Testis (tissue), 3 donors: Measurements from ENCODE around the gene HES4. TPM values are rescaled to one million over a fixed set of nuclear protein-coding genes. Genes with fewer than 3 reads are reported as not detected.
A peak's percentile ranks its signal among the peaks of the same experiment; 100 is the strongest.

Source experiments
- DNase-seq: peaks from one replicate; pipeline ENCODE4 v3.0.0-alpha.2; 2019
- H3K27ac ChIP-seq, 2 donors: fragments of 200-600 bp; sonication (generic); one replicate each; pipeline ENCODE4 v1.5.1; 2019
- H3K27me3 ChIP-seq: fragments of 200-600 bp; sonication (generic); one replicate; pipeline ENCODE4 v1.5.1; 2019
- H3K36me3 ChIP-seq: fragments of 200-600 bp; sonication (generic); one replicate; pipeline ENCODE4 v1.5.1; 2017; ENCODE audit warnings: low read depth; ENCODE audit errors: missing control alignments
- H3K4me1 ChIP-seq: fragments of 200-600 bp; sonication (generic); one replicate; pipeline ENCODE4 v1.5.1; 2019
- H3K4me3 ChIP-seq, 2 donors: fragments of 200-600 bp; sonication (generic); one replicate each; pipeline ENCODE4 v1.5.1; 2017 to 2019
- H3K9me3 ChIP-seq: fragments of 200-600 bp; sonication (generic); one replicate; pipeline ENCODE4 v1.5.1; 2017
- POLR2A ChIP-seq: fragments of 450-650 bp; IDR thresholded peaks from one replicate; pipeline ENCODE4 v1.6.1; 2017; ENCODE audit warnings: antibody characterized with exemption, mild to moderate bottlenecking, moderate library complexity
- WGBS, 2 donors: methylation state at CpG; one replicate each; pipeline ENCODE4 v1.1.5; 2018; 5-methylcytosine and 5-hydroxymethylcytosine counted together
- intact Hi-C: fragments of 100-400 bp; cut with DNase I; formaldehyde crosslinking; loops from one replicate; pipeline ENCODE4 v1.15.1; 2023; ENCODE audit warnings: low total_unique reads
- polyA plus RNA-seq: library from polyadenylated mRNA; stranded (reverse); fragments of 350-450 nt; fragmentation: Illumina TruSeq; extraction: RNeasy Lipid Tissue Mini Kit (QIAGEN cat#74804); gene quantifications from one replicate; pipeline ENCODE4 v1.2.3, GENCODE V29; 2014; ENCODE audit warnings: low read depth, low replicate concordance; ENCODE audit not compliant: insufficient read depth
- total RNA-seq, 2 donors: library from RNA; depleted of rRNA; stranded (reverse); fragments of >200 nt; gene quantifications; one replicate each; pipeline ENCODE4 v1.2.3, GENCODE V29; 2016
- TF ChIP-seq, protein P1 (sequence below), 3 experiments: fragments of 450-650 bp in 2 of 3; fragments of 200-600 bp in 1 of 3; sonication (generic) in 1 of 3; IDR thresholded peaks; one replicate each; pipeline ENCODE4 v1.5.1; 2016 to 2019; ENCODE audit warnings: antibody characterized with exemption in 3 of 3, mild to moderate bottlenecking in 2 of 3, moderate library complexity in 1 of 3

The HES4 gene
- total and polyA plus RNA-seq, 3 donors from 2014 or later = 2.3 to 27.5 (median 26.4) TPM

DNA sequence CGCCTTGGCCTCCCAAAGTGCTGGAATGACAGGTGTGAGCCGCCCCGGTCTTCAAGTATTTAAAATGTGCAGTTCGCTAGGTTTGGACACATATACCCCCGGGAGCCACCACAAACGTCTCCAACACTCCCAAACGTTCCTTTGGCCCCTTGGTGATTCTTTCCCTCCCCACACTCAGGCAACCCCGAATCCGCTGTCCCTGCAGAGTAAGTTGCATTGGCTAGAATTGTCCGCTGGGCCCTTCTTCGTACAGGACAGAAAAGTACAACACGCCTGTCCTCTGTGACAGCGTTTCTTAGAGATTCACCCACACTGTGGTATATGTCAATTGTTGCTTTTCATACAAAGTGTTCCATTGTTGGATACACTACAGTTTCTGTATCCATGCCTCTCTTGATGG is 14.8 kb downstream of the HES4 start:
- Histone ChIP-seq H3K27ac (no peak overlapping the region), H3K4me3 (no peak overlapping the region), H3K36me3 (no peaks in the 10 kb centered on the region), H3K27me3 (no peaks in the 10 kb centered on the region), H3K4me1 (no peaks in the 10 kb centered on the region), H3K9me3 (no peaks in the 10 kb centered on the region)
- no peak for DNase-seq
- 76 to 81% methylated on average over 13 of the region's 13 CpGs for WGBS, 2 donors
- intact Hi-C loops = no loop called here
- TF ChIP-seq POLR2A = no peak
- TF ChIP-seq, protein P1, sequence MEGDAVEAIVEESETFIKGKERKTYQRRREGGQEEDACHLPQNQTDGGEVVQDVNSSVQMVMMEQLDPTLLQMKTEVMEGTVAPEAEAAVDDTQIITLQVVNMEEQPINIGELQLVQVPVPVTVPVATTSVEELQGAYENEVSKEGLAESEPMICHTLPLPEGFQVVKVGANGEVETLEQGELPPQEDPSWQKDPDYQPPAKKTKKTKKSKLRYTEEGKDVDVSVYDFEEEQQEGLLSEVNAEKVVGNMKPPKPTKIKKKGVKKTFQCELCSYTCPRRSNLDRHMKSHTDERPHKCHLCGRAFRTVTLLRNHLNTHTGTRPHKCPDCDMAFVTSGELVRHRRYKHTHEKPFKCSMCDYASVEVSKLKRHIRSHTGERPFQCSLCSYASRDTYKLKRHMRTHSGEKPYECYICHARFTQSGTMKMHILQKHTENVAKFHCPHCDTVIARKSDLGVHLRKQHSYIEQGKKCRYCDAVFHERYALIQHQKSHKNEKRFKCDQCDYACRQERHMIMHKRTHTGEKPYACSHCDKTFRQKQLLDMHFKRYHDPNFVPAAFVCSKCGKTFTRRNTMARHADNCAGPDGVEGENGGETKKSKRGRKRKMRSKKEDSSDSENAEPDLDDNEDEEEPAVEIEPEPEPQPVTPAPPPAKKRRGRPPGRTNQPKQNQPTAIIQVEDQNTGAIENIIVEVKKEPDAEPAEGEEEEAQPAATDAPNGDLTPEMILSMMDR (IDR thresholded peaks at IDR 0.05) = no peak

DNA sequence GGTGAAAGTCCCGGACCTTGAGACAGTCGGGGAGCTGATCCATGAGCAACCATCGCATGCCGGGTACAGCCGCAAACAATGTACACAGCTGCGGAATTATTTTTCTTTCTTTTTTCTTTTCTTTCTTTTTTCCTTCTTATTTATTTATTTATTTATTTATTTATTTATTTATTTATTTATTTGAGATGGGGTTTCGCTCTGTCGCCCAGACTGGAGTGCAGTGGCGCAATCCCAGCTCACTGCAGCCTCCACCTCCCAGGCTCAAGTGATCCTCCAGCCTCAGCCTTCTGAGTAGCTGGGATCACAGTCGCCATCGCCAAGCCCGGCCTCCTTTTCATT is 15.5 kb downstream of the HES4 start:
- no peak for TF ChIP-seq POLR2A
- TF ChIP-seq, protein P1 (IDR thresholded peaks at IDR 0.05) = no peak
- no peaks in the 10 kb centered on the region for H3K27me3 ChIP-seq
- no peaks in the 10 kb centered on the region for H3K36me3 ChIP-seq
- no peak for DNase-seq
- H3K9me3 ChIP-seq = no peaks in the 10 kb centered on the region
- H3K27ac ChIP-seq = no peak overlapping the region
- H3K4me1 ChIP-seq = no peaks in the 10 kb centered on the region
- H3K4me3 ChIP-seq = no peak overlapping the region
- intact Hi-C loops = no loop called here
- 66 to 72% methylated on average over 12 of the region's 12 CpGs for WGBS, 2 donors

DNA sequence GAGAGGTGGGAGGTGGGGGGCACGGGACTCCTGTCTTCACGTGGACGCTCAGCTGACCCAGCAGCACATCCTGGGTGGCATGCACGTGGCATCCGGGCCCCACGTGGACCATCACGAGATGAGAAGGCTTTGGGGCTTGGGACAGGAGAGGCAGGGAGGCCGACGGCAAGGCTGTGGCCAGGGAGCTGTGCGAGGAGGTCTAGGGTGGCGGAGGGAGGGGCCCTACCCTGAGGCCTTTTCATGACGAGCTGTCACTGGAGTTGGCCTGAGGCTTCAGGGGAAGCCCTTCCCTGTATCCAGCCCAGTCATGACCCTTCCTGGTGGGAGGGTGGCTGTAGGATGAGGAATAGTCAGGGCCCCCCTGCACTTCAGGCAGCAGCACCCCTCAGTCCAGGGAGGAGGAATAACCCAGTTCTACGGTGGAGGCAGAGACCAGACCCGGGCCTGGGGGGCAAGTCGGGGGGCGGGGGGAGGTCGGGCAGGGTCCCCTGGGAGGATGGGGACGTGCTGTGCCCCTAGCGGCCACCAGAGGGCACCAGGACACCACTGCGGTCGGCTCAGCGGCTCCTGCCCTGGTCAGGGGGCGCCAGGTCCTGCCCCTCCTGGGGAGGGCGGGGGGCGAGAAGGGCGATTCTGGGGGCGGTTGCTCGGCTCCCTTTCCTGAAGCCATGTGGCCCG is 16.0 kb downstream of the HES4 start:
- WGBS, 2 donors = 32 to 41% methylated on average over 9 to 28 of the region's 29 CpGs
- intact Hi-C loops = no loop called here
- peak; percentile 61 for DNase-seq
- TF ChIP-seq, protein P1 (IDR thresholded peaks at IDR 0.05) = peak in 2 of 3 experiments; percentile 26 to 93
- no peak for TF ChIP-seq POLR2A
- H3K9me3 ChIP-seq = no peaks in the 10 kb centered on the region
- no peak overlapping the region for H3K27ac ChIP-seq
- H3K4me1 ChIP-seq = no peaks in the 10 kb centered on the region
- no peaks in the 10 kb centered on the region for H3K36me3 ChIP-seq
- H3K27me3 ChIP-seq = no peaks in the 10 kb centered on the region
- no peak overlapping the region for H3K4me3 ChIP-seq

DNA sequence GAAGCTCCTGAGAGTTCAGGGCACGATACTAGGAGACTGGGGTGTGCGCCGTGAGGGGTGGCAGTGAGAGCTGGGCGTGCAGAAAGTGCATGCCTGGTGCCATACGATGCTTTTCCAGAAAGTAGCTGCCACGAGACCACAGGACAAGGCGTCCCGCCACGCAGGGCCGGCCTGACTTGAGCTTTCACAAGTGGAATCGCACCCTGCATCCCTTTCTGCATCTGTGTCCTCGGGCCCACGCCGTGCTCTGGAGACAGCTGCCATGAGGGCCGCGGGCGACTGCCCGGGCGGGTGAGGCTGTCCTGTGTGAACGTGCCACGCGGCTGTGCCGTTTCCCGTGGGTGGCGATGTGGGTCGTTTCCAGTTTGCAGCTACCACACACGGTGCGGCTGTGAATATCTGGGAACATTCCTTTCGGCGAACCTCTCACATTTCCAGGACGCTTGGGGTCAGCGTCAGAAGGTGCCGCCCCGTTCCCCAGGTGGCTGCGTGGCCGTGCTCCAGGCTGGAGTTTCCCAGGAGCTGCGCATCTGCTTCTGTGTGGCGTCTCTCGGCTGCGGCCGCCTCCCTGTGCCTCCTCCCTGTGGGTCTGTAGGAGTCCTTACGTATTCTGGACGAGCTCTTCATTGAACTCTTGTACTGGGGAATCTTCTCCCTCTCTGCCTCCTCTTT is 17.0 kb downstream of the HES4 start:
- Histone ChIP-seq H3K4me1 (no peaks in the 10 kb centered on the region), H3K9me3 (no peaks in the 10 kb centered on the region), H3K36me3 (no peaks in the 10 kb centered on the region), H3K4me3 (no peak overlapping the region), H3K27ac (no peak overlapping the region), H3K27me3 (no peaks in the 10 kb centered on the region)
- TF ChIP-seq POLR2A = no peak
- TF ChIP-seq, protein P1 (IDR thresholded peaks at IDR 0.05) = no peak
- no peak for DNase-seq
- 80 to 83% methylated on average over 32 to 43 of the region's 43 CpGs for WGBS, 2 donors
- intact Hi-C loops = no loop called here
